Thymus (tissue), 14 donors: ENCODE data around the gene CD300E. TPM values are rescaled to one million over a fixed set of nuclear protein-coding genes. Genes with fewer than 3 reads are reported as not detected.

ENCODE experiments used
- DNase-seq, 9 donors: peaks; one replicate each; pipeline ENCODE4 v3.0.0-alpha.2; 2013; ENCODE audit warnings: low spot score in 9 of 9, low read depth in 6 of 9, missing footprints in 1 of 9
- H3K27ac ChIP-seq, 2 donors: one replicate each; pipeline ENCODE4 v1.5.1; 2013; ENCODE audit warnings: control low read depth in 1 of 2, low read depth in 1 of 2, low read length in 1 of 2, mild to moderate bottlenecking in 1 of 2, moderate library complexity in 1 of 2
- H3K27me3 ChIP-seq, 2 donors: one replicate each; pipeline ENCODE4 v1.5.1; 2013; ENCODE audit warnings: low read length in 1 of 2; ENCODE audit not compliant: control insufficient read depth in 2 of 2, insufficient read depth in 1 of 2
- H3K36me3 ChIP-seq, 2 donors: one replicate each; pipeline ENCODE4 v1.5.1; 2013; ENCODE audit warnings: low read length in 1 of 2, mild to moderate bottlenecking in 1 of 2, moderate library complexity in 1 of 2; ENCODE audit not compliant: control insufficient read depth in 2 of 2, insufficient read depth in 2 of 2
- H3K4me1 ChIP-seq, 2 donors: one replicate each; pipeline ENCODE4 v1.5.1; 2013; ENCODE audit warnings: low read length in 2 of 2; ENCODE audit not compliant: control insufficient read depth in 2 of 2, insufficient read depth in 2 of 2
- H3K4me3 ChIP-seq, 2 donors: one replicate each; pipeline ENCODE4 v1.5.1; 2013; ENCODE audit warnings: low read length in 2 of 2, control low read depth in 1 of 2, mild to moderate bottlenecking in 1 of 2
- H3K9me3 ChIP-seq, 2 donors: one replicate each; pipeline ENCODE4 v1.5.1; 2013; ENCODE audit warnings: low read length in 1 of 2, mild to moderate bottlenecking in 1 of 2; ENCODE audit not compliant: control insufficient read depth in 2 of 2, insufficient read depth in 1 of 2
- WGBS: extraction: QIAGEN DNeasy Blood & Tissue Kit; methylation state at CpG from one replicate; pipeline ENCODE4 v1.1.7; 2013; 5-methylcytosine and 5-hydroxymethylcytosine counted together
- long read RNA-seq, 10 donors: transcript quantifications; one replicate each; lab custom pipeline, GENCODE V29; 2026
- polyA plus RNA-seq: library from polyadenylated mRNA; stranded (reverse); fragments of 200-250 nt; gene quantifications from one replicate; pipeline ENCODE4 v1.2.3, GENCODE V29; 2013
- total RNA-seq: library from RNA; stranded (reverse); fragments of 120-200 nt; gene quantifications from one replicate; pipeline ENCODE4 v1.2.4, GENCODE V29; 2013
- donor health status: healthy.

CD300E gene
- total RNA-seq (0.33 TPM), polyA plus RNA-seq (4.0 TPM)
- long read RNA-seq, donor 1 = 0 reads
- long read RNA-seq, donor 2 = 0 reads
- long read RNA-seq, donor 3 = 0 reads
- long read RNA-seq, donor 4 = 0 reads
- long read RNA-seq, donor 5 = 0 reads
- long read RNA-seq, donor 6 = 0 reads
- long read RNA-seq, donor 7 = 0 reads
- long read RNA-seq, donor 8 = 0 reads
- long read RNA-seq, donor 9 = 0 reads
- long read RNA-seq, donor 10 = 0 reads

- Histone ChIP-seq H3K36me3 (no peaks in the 10 kb centered on the region), H3K27ac (no peak within 1 kb of the TSS), H3K9me3 (peaks cover 0 to 3% of the 10 kb centered on the region in 2 donors), H3K4me1 (no peaks in the 10 kb centered on the region), H3K27me3 (peaks cover 0 to 4% of the 10 kb centered on the region in 2 donors), H3K4me3 (no peak within 1 kb of the TSS)
- 55% methylated on average over 5 of the region's 5 CpGs for WGBS
- DNase-seq = no peak
Observed at GRCh38 chr17:74623693-74624093, at the start of gene CD300E. TSS of gene CD300E (minus strand) at chr17:74623738. CDS start at chr17:74623621, 117 bp downstream.

GRCh38 chr17:74671031-74671771 lies 47.7 kb upstream of the CD300E start:
- H3K4me1 ChIP-seq = no peaks in the 10 kb centered on the region
- H3K36me3 ChIP-seq = no peaks in the 10 kb centered on the region
- H3K4me3 ChIP-seq = no peak overlapping the region
- 13% methylated on average over 57 of the region's 57 CpGs for WGBS
- H3K27me3 ChIP-seq = peaks cover 6 to 27% of the 10 kb centered on the region in 2 donors
- peaks cover 2 to 9% of the 10 kb centered on the region in 2 donors for H3K9me3 ChIP-seq
- no peak overlapping the region for H3K27ac ChIP-seq
- peak; percentile 55 to 89 (median 79) for DNase-seq

GRCh38 chr17:74670329-74670728 lies 46.8 kb upstream of the CD300E start:
- H3K36me3 ChIP-seq = no peaks in the 10 kb centered on the region
- 86% methylated on average over 6 of the region's 6 CpGs for WGBS
- H3K27me3 ChIP-seq = peaks cover 6 to 26% of the 10 kb centered on the region in 2 donors
- no peak overlapping the region for H3K4me3 ChIP-seq
- H3K27ac ChIP-seq = no peak overlapping the region
- peaks cover 2 to 9% of the 10 kb centered on the region in 2 donors for H3K9me3 ChIP-seq
- no peak for DNase-seq
- no peaks in the 10 kb centered on the region for H3K4me1 ChIP-seq

GRCh38 chr17:74663561-74663960 lies 40.0 kb upstream of the CD300E start:
- Histone ChIP-seq H3K27ac (no peak overlapping the region), H3K9me3 (no peaks in the 10 kb centered on the region), H3K36me3 (no peaks in the 10 kb centered on the region), H3K4me3 (no peak overlapping the region), H3K4me1 (no peaks in the 10 kb centered on the region), H3K27me3 (peaks cover 0 to 4% of the 10 kb centered on the region in 2 donors)
- WGBS = 71% methylated on average over 3 of the region's 3 CpGs
- no peak for DNase-seq

GRCh38 chr17:74659889-74660288 lies 36.4 kb upstream of the CD300E start:
- Histone ChIP-seq H3K27ac (no peak overlapping the region), H3K4me3 (no peak overlapping the region), H3K9me3 (no peaks in the 10 kb centered on the region), H3K27me3 (peaks cover 0 to 4% of the 10 kb centered on the region in 2 donors), H3K4me1 (peaks cover 0 to 4% of the 10 kb centered on the region in 2 donors), H3K36me3 (no peaks in the 10 kb centered on the region)
- 90% methylated on average over 4 of the region's 4 CpGs for WGBS
- no peak for DNase-seq

GRCh38 chr17:74658620-74659019 lies 35.1 kb upstream of the CD300E start:
- WGBS = 95% methylated on average over 6 of the region's 6 CpGs
- peaks cover 0 to 4% of the 10 kb centered on the region in 2 donors for H3K4me1 ChIP-seq
- peaks cover 0 to 4% of the 10 kb centered on the region in 2 donors for H3K27me3 ChIP-seq
- H3K4me3 ChIP-seq = no peak overlapping the region
- H3K27ac ChIP-seq = no peak overlapping the region
- no peaks in the 10 kb centered on the region for H3K9me3 ChIP-seq
- H3K36me3 ChIP-seq = no peaks in the 10 kb centered on the region
- DNase-seq = no peak

GRCh38 chr17:74654742-74655141 lies 31.2 kb upstream of the CD300E start:
- Histone ChIP-seq H3K36me3 (no peaks in the 10 kb centered on the region), H3K27ac (no peak overlapping the region), H3K9me3 (no peaks in the 10 kb centered on the region), H3K27me3 (peaks cover 0 to 11% of the 10 kb centered on the region in 2 donors), H3K4me3 (no peak overlapping the region), H3K4me1 (peaks cover 0 to 4% of the 10 kb centered on the region in 2 donors)
- 91% methylated on average over 5 of the region's 5 CpGs for WGBS
- DNase-seq = no peak

- no peak overlapping the region for H3K4me3 ChIP-seq
- DNase-seq = no peak
- H3K4me1 ChIP-seq = no peaks in the 10 kb centered on the region
- H3K9me3 ChIP-seq = no peaks in the 10 kb centered on the region
- peaks cover 0 to 25% of the 10 kb centered on the region in 2 donors for H3K27me3 ChIP-seq
- no peak overlapping the region for H3K27ac ChIP-seq
- H3K36me3 ChIP-seq = no peaks in the 10 kb centered on the region
- 95% methylated on average over 3 of the region's 3 CpGs for WGBS
Observed at GRCh38 chr17:74652020-74652419, 28.5 kb upstream of the CD300E start.

- H3K4me1 ChIP-seq = no peaks in the 10 kb centered on the region
- peaks cover 0 to 25% of the 10 kb centered on the region in 2 donors for H3K27me3 ChIP-seq
- no peaks in the 10 kb centered on the region for H3K36me3 ChIP-seq
- H3K27ac ChIP-seq = no peak overlapping the region
- no peak for DNase-seq
- WGBS = 93% methylated on average over 6 of the region's 6 CpGs
- no peaks in the 10 kb centered on the region for H3K9me3 ChIP-seq
- no peak overlapping the region for H3K4me3 ChIP-seq
Observed at GRCh38 chr17:74649909-74650308, 26.4 kb upstream of the CD300E start.
